H9 (cell line): Measurements from ENCODE around the gene ROR1. TPM values are rescaled to one million over a fixed set of nuclear protein-coding genes. Genes with fewer than 3 reads are reported as not detected.

Experiments used
- DNase-seq: peaks from one replicate; pipeline ENCODE4 v3.0.0-alpha.2; 2017
- H2AFZ ChIP-seq: one replicate; pipeline ENCODE4 v1.6.1; 2013; ENCODE audit warnings: mild to moderate bottlenecking, low read length, control low read depth, moderate library complexity
- H2AK5ac ChIP-seq: 2 replicates; pipeline ENCODE4 v1.6.1; 2013; ENCODE audit warnings: low read length, control low read depth, mixed read lengths; ENCODE audit not compliant: insufficient read length
- H2BK120ac ChIP-seq: one replicate; pipeline ENCODE4 v1.6.1; 2013; ENCODE audit warnings: low read depth, mild to moderate bottlenecking, low read length, control low read depth, inconsistent platforms; ENCODE audit not compliant: poor library complexity, severe bottlenecking
- H2BK12ac ChIP-seq: 2 replicates; pipeline ENCODE4 v1.6.1; 2013; ENCODE audit warnings: low read length, control low read depth, mixed read lengths, low read depth; ENCODE audit not compliant: insufficient read length
- H2BK15ac ChIP-seq: 2 replicates; pipeline ENCODE4 v1.6.1; 2013; ENCODE audit warnings: low read depth, low read length, control low read depth
- H2BK20ac ChIP-seq: one replicate; pipeline ENCODE4 v1.6.1; 2013; ENCODE audit warnings: low read depth, mild to moderate bottlenecking, low read length, control low read depth, inconsistent platforms; ENCODE audit not compliant: poor library complexity, severe bottlenecking
- H2BK5ac ChIP-seq: 2 replicates; pipeline ENCODE4 v1.6.1; 2013; ENCODE audit warnings: low read length, control low read depth, mixed read lengths; ENCODE audit not compliant: insufficient read length
- H3K14ac ChIP-seq: 2 replicates; pipeline ENCODE4 v1.6.1; 2013; ENCODE audit warnings: low read length, control low read depth; ENCODE audit not compliant: insufficient read depth
- H3K18ac ChIP-seq: 2 replicates; pipeline ENCODE4 v1.6.1; 2013; ENCODE audit warnings: low read depth, mild to moderate bottlenecking, mixed read lengths, low read length, control low read depth; ENCODE audit not compliant: insufficient read length
- H3K23ac ChIP-seq: 2 replicates; pipeline ENCODE4 v1.6.1; 2013; ENCODE audit warnings: low read length, control low read depth, mixed read lengths, low read depth; ENCODE audit not compliant: insufficient read length
- H3K23me2 ChIP-seq: 2 replicates; pipeline ENCODE4 v1.6.1; 2013; ENCODE audit warnings: low read depth, mild to moderate bottlenecking, mixed read lengths, low read length, control low read depth; ENCODE audit not compliant: insufficient read length, poor library complexity, severe bottlenecking
- H3K27ac ChIP-seq: 2 replicates; pipeline ENCODE4 v1.5.1; 2013; ENCODE audit warnings: low read length, control low read depth, mixed read lengths, low read depth; ENCODE audit not compliant: insufficient read length
- H3K27me3 ChIP-seq: 2 replicates; pipeline ENCODE4 v1.6.1; 2013; ENCODE audit warnings: low read length, control low read depth, inconsistent platforms; ENCODE audit not compliant: insufficient read depth
- H3K4ac ChIP-seq: 2 replicates; pipeline ENCODE4 v1.6.1; 2013; ENCODE audit warnings: low read depth, mild to moderate bottlenecking, control low read depth, inconsistent platforms, low read length, moderate library complexity
- H3K4me1 ChIP-seq: 2 replicates; pipeline ENCODE4 v1.6.1; 2013; ENCODE audit warnings: low read length, control low read depth, inconsistent platforms; ENCODE audit not compliant: insufficient read depth
- H3K4me2 ChIP-seq: 2 replicates; pipeline ENCODE4 v1.6.1; 2013; ENCODE audit warnings: low read length, control low read depth, mixed read lengths; ENCODE audit not compliant: insufficient read length, insufficient read depth
- H3K56ac ChIP-seq: 2 replicates; pipeline ENCODE4 v1.6.1; 2013; ENCODE audit warnings: low read depth, mild to moderate bottlenecking, mixed read lengths, low read length, control low read depth; ENCODE audit not compliant: insufficient read length
- H3K79me1 ChIP-seq: 2 replicates; pipeline ENCODE4 v1.6.1; 2013; ENCODE audit warnings: low read depth, mild to moderate bottlenecking, moderate library complexity, low read length, control low read depth, inconsistent platforms; ENCODE audit not compliant: insufficient read depth, poor library complexity, severe bottlenecking
- H3K79me2 ChIP-seq: 2 replicates; pipeline ENCODE4 v1.6.1; 2013; ENCODE audit warnings: low read length, control low read depth, inconsistent platforms; ENCODE audit not compliant: insufficient read depth
- H3K9ac ChIP-seq: 2 replicates; pipeline ENCODE4 v1.6.1; 2013; ENCODE audit warnings: low read length, control low read depth, mixed read lengths; ENCODE audit not compliant: insufficient read length; ENCODE audit errors: extremely low read depth
- H3K9me3 ChIP-seq: one replicate; pipeline ENCODE4 v1.6.1; 2013; ENCODE audit warnings: low read depth, low read length, inconsistent platforms; ENCODE audit not compliant: control insufficient read depth
- H3T11ph ChIP-seq: one replicate; pipeline ENCODE4 v1.6.1; 2013; ENCODE audit warnings: mild to moderate bottlenecking, low read length, control low read depth, inconsistent platforms
- H4K20me1 ChIP-seq: one replicate; pipeline ENCODE4 v1.6.1; 2013; ENCODE audit not compliant: control insufficient read depth, insufficient read length, insufficient read depth
- H4K5ac ChIP-seq: 2 replicates; pipeline ENCODE4 v1.6.1; 2013; ENCODE audit warnings: low read depth, mild to moderate bottlenecking, mixed read lengths, low read length, control low read depth; ENCODE audit not compliant: insufficient read length
- H4K8ac ChIP-seq: replicated peaks from 2 replicates; pipeline ENCODE4 v1.6.1; 2013; ENCODE audit warnings: low read length, control low read depth, mixed read lengths, low read depth; ENCODE audit not compliant: insufficient read length
- H4K91ac ChIP-seq: 2 replicates; pipeline ENCODE4 v1.6.1; 2013; ENCODE audit warnings: low read depth, mild to moderate bottlenecking, moderate library complexity, mixed read lengths, low read length, control low read depth; ENCODE audit not compliant: insufficient read length
- H3K27ac Mint-ChIP-seq, 3 experiments: 2 replicates in 2 of 3; 3 replicates in 1 of 3; pipeline ENCODE4 v1.8.0; 2020 to 2021; ENCODE audit warnings: mixed read lengths in 3 of 3, mild to moderate bottlenecking in 1 of 3, moderate library complexity in 1 of 3
- H3K27me3 Mint-ChIP-seq: 2 replicates; pipeline ENCODE4 v1.8.0; 2021; ENCODE audit warnings: low read depth, mild to moderate bottlenecking, moderate library complexity, mixed read lengths
- H3K36me3 Mint-ChIP-seq, 3 experiments: 2 replicates in 2 of 3; 3 replicates in 1 of 3; pipeline ENCODE4 v1.8.0; 2020 to 2021; ENCODE audit warnings: low read depth in 3 of 3, mixed read lengths in 3 of 3; ENCODE audit not compliant: insufficient read depth in 1 of 3
- H3K4me1 Mint-ChIP-seq, 2 experiments: 2 replicates each; pipeline ENCODE4 v1.8.0; 2020; ENCODE audit warnings: mixed read lengths in 2 of 2
- H3K4me3 Mint-ChIP-seq, 2 experiments: 2 replicates in 1 of 2; 3 replicates in 1 of 2; pipeline ENCODE4 v1.8.0; 2020 to 2021; ENCODE audit warnings: mild to moderate bottlenecking in 2 of 2, mixed read lengths in 2 of 2, moderate library complexity in 1 of 2
- H3K9me3 Mint-ChIP-seq, 2 experiments: 2 replicates in 1 of 2; 3 replicates in 1 of 2; pipeline ENCODE4 v1.8.0; 2020; ENCODE audit warnings: mild to moderate bottlenecking in 2 of 2, mixed read lengths in 2 of 2, moderate library complexity in 1 of 2
- WGBS: extraction: QIAGEN DNeasy Blood & Tissue Kit; methylation state at CpG from one replicate; pipeline ENCODE4 v1.1.7; 2013; ENCODE audit warnings: missing lambda C conversion rate, low lambda C conversion rate, mixed read lengths; ENCODE audit not compliant: insufficient read length; ENCODE audit errors: extremely low coverage; 5-methylcytosine and 5-hydroxymethylcytosine counted together
- total RNA-seq: library from RNA; stranded (reverse); gene quantifications from 2 replicates; pipeline ENCODE4 v1.2.1, GENCODE V29; 2021
- TF ChIP-seq, protein P1 (sequence below): fragments of 200-600 bp; sonication (generic); conservative IDR thresholded peaks from 3 replicates; pipeline ENCODE4 v1.8.0; 2021; ENCODE audit warnings: antibody characterized with exemption, mild to moderate bottlenecking

The ROR1 gene
- total RNA-seq, 1 experiment from 2014 or later: 75.9 TPM

DNA sequence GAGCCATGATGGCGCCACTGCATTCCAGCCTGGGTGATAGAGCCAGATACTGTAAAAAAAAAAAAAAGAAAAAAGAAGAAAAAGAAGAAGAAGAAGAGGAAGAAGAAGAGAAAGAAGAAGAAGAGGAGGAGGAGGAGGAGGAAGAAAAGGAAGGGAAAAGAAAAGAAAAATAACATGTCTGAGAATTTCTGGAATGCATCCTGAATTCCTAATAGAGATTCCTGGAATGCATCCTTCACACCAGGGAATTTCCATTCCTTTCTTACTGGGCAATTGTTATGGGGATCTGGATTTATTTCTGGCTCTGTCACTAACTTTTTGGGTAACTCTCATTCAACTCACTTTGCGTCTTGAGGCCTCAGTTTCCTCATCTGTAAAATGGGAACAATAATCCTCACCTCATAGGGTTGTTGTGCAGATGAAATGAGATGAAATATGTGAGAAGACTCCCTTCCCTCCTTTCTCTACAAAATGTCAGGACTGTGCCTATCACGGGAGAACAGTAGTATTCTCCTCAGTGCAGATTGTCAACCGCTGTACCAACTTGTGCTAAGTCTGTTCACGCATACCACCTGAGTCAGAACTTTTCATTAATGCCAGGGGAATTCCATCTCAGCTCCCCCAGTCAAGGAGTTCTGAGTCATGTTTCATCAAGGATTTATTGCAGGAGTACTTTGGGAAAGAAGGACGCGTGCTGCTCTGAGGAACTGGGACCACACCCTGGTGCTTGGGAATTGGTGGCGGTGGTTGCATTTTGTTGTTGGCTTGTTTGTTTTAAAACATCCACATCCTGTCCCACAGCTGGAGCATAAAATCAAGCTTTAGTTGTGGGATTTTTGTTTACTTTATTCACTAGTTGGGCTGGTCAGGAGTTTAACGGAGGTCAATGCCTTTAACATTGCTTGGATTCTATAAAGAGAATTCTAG lies 42.4 kb upstream of the ROR1 start:
- Histone ChIP-seq H3K14ac (no peak overlapping the region), H3K4me1 (no peaks in the 10 kb centered on the region; the same call in 1 of the 2 replicates), H2BK15ac (no peak overlapping the region), H4K20me1 (no peaks in the 10 kb centered on the region), H3K56ac (peak overlapping the region; percentile 10), H2BK120ac (no peak overlapping the region), H3K9me3 (no peaks in the 10 kb centered on the region), H2BK12ac (peak overlapping the region; percentile 40), H3K23me2 (no peaks in the 10 kb centered on the region), H2BK20ac (no peak overlapping the region), H4K8ac (no peak overlapping the region), H3K27me3 (no peaks in the 10 kb centered on the region), H3K18ac (peak overlapping the region; percentile 73), H3K4me2 (no peak overlapping the region), H3K79me1 (no peaks in the 10 kb centered on the region), H3K79me2 (no peaks in the 10 kb centered on the region), H3K27ac (peak overlapping the region; percentile 76), H3K23ac (no peak overlapping the region), H2BK5ac (peak overlapping the region; percentile 14), H2AK5ac (no peak overlapping the region), H3K9ac (no peak overlapping the region), H2AFZ (no peak overlapping the region), H3K4ac (no peak overlapping the region), H4K5ac (peak overlapping the region; percentile 21), H4K91ac (no peak overlapping the region), H3T11ph (no peak overlapping the region)
- H3K4me3 Mint-ChIP-seq: peak overlapping the region in 1 of 2 experiments; percentile 20; a peak in 2 of 5 replicates
- H3K9me3 Mint-ChIP-seq: peaks cover 20 to 29% of the 10 kb centered on the region in 2 experiments
- peak overlapping the region; percentile 52 to 96 (median 96) for H3K27ac Mint-ChIP-seq
- H3K36me3 Mint-ChIP-seq: peaks cover 11 to 26% (median 12%) of the 10 kb centered on the region in 3 experiments
- WGBS: no CpG with 5 or more reads among the region's 9 CpGs
- DNase-seq: no peak
- TF ChIP-seq, protein P1, sequence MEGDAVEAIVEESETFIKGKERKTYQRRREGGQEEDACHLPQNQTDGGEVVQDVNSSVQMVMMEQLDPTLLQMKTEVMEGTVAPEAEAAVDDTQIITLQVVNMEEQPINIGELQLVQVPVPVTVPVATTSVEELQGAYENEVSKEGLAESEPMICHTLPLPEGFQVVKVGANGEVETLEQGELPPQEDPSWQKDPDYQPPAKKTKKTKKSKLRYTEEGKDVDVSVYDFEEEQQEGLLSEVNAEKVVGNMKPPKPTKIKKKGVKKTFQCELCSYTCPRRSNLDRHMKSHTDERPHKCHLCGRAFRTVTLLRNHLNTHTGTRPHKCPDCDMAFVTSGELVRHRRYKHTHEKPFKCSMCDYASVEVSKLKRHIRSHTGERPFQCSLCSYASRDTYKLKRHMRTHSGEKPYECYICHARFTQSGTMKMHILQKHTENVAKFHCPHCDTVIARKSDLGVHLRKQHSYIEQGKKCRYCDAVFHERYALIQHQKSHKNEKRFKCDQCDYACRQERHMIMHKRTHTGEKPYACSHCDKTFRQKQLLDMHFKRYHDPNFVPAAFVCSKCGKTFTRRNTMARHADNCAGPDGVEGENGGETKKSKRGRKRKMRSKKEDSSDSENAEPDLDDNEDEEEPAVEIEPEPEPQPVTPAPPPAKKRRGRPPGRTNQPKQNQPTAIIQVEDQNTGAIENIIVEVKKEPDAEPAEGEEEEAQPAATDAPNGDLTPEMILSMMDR: no peak
- H3K27me3 Mint-ChIP-seq: peaks cover 2% of the 10 kb centered on the region; the same call in 1 of the 2 replicates
- peaks cover 38 to 39% of the 10 kb centered on the region in 2 experiments for H3K4me1 Mint-ChIP-seq
